Pulmonary artery endothelial cell (primary cell): ENCODE results near the gene ANKS1B. TPM values are rescaled to one million over a fixed set of nuclear protein-coding genes. Genes with fewer than 3 reads are reported as not detected.
"Not testable (repeated sequence)": the region's sequence is repeated elsewhere in the genome, so short reads cannot be mapped to it uniquely, and the experiment has no call there.

ENCODE experiments used
- DNase-seq: peaks from one replicate; pipeline ENCODE4 v3.0.0-alpha.2; 2011; ENCODE audit warnings: low read depth, low spot score
- total RNA-seq: library from RNA; depleted of rRNA; stranded (reverse); fragments of >200 nt; gene quantifications from 2 replicates; pipeline ENCODE4 v1.2.3, GENCODE V29; 2014

Gene ANKS1B
- total RNA-seq, 1 donor from 2014 or later = 0.07 TPM

DNA sequence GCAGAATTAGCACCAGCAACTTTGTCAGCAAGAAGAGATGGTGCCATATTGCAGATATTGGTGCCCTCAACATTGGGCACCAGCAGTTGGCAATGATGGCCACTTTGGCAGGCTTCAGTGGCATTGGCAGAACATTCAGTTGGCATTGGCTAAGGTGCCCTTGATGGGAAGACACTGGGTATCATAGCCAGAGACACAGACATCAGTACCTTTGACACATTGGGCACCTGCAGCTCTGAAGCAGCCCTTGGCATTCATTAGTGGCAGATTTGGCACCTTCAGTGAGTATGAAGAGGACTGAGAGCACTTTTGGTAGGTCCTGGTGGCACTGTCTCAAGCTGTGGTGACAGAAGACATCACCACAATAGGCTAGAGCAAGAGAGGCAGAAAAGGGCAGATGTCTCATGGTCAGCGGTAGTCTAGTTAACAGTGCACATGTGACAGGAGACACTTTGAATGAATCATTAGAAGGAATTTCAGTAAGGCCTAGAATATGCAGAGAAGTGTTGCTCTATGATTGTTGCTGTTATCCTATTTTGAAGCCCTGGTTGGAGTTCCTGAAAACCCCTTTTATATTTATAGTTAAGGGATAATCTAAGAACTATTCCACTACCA lies 917.5 kb downstream of the ANKS1B start:
- no peak for DNase-seq

- DNase-seq = no peak
Observed at GRCh38 chr12:99066726-99067125, 918.0 kb downstream of the ANKS1B start.

DNA sequence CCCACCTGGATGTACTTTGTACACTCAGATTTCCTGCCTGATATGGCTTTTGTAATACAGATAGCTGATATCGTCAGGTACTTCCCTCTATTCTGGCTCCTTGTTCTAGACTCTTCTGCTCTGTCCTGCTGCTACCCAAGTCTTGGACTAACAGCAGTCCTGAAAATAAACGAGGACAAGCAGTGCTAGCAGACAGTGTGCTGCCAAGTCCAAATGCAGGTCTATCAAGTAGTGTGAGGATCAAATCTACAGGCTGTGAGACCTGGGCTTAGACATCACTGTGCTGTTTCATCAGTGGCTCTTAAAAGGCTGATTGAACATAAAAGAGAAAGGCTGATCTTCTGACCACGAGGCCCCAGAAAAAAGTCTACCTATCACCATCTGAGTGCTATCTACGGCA lies 921.6 kb downstream of the ANKS1B start:
- no peak for DNase-seq

DNA sequence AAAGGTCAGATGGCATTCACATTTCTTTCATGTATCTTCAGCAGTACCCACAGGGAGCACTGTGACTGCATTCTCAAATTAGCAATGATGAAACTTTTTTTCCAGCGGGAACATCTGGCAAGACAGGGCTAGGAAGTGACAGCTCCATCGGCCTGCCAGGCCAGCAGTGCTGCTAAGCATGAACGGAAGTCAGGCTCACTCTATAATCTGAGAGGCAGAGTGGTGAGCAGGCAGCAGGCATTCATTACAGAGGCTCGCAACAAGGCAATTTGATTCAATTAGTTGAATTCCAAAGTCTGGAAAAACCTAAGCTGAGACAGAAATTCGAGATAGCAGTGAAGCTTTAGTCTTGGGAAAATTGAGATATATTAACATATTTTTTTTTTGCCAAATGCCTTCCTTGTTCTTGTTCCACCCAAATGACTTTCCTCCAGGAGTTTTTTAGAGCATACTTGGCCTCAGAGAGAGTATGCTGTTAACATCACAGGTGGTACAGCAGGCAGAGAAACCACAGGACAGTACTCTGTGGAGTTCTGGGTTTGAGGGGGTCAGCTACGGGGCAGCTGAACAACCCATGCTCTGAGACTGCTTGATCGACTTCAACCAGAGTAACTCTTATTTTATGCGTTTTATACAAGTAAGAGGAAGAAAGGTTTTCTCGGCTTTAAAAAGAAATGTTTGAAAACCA lies 924.8 kb downstream of the ANKS1B start:
- no peak for DNase-seq

DNA sequence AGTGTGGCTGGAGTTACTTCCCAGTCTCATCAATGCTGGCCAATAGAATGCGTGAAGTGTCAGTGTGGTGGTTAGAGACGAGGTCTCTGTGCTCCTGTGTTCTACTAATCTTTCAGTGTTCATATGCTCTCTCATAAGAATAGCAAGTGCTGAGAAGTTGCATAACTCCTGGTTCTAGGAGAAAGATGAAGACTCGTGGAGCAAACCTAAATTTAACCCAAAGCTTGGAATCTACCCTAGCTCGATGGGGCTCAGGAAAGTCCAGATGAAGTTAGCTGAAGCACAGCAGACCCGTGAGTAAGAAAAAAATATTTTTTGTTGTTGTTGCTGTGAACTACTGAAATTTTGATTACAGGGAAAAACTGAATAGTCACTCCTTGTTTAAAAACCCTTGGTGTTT lies 927.1 kb downstream of the ANKS1B start:
- DNase-seq = no peak

- no peak for DNase-seq
Observed at GRCh38 chr12:99056186-99056585, 928.5 kb downstream of the ANKS1B start.

DNA sequence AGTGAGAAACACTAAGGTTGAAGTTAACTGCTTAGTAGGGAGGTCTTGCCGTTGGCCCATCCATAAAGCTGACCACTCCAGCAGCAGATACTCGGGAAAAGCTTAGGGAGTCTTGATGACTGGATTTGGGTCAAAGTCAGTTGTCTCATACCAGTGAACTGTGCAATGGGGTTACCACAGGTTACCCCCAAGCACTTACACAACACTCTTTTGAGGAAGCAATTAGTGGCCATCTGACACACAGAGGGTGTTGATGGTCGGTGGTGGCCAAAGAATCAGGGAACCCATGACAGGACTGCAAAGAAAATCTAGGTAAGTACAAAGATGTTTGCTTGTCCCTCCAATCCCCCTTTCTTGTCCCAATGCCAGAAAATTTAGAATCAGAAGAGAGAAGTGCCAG lies 929.4 kb downstream of the ANKS1B start:
- DNase-seq = no peak

GRCh38 chr12:99054601-99055128 lies 930.1 kb downstream of the ANKS1B start:
- no peak for DNase-seq

DNA sequence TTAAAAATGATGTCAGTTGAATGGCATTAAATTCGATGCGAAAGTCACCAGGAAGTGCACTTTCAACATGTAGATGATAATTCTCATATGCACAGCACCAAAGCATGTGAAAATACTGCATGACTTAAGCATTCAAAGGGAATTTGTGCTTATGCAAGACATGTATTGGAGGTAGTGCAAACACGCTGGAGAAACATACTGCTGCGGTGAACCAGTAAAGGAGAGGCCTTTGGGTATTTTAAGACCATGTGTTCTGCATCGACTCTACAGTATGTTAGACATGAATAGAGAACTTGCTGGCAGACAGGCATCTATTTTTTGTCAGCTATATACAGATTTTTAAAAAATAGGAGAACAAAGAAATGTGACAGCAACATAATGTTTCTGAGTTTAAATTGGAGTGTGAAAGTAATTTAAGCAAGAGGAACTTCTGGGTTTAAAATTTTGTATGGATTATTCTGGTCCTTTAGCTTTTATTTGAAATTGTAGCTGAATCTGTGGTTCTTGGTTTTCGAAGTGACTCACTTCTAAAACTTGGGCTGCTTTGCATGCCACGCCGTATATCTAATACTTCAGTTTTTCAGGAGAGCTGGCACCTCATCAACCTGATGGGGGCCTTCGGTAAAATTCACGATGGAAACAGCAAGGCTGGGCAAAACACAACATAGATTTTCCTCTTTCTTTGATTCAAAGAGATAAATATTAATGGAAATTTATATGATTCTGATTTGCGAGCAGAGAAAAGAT lies 930.9 kb downstream of the ANKS1B start:
- DNase-seq = no peak

DNA sequence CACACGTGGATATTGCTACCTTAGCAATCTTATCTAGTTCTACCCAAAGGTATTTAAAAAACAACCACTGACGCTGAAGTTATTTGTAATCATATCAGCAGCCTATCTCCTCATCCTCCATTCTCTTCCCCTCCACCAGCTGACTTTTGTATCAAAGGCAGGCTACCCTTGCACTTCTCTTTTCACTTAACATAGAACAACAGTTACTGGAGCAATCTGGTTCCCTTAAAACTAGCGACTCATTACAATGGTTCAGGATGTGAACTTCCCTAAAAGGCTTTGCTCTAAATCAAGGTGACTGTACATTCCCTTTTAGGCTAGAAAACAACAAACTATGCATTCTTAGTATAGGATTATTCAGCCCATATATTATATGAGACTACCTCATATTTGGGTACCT lies 935.0 kb downstream of the ANKS1B start:
- DNase-seq = no peak

GRCh38 chr12:99045158-99045557 lies 939.6 kb downstream of the ANKS1B start:
- no peak for DNase-seq

DNA sequence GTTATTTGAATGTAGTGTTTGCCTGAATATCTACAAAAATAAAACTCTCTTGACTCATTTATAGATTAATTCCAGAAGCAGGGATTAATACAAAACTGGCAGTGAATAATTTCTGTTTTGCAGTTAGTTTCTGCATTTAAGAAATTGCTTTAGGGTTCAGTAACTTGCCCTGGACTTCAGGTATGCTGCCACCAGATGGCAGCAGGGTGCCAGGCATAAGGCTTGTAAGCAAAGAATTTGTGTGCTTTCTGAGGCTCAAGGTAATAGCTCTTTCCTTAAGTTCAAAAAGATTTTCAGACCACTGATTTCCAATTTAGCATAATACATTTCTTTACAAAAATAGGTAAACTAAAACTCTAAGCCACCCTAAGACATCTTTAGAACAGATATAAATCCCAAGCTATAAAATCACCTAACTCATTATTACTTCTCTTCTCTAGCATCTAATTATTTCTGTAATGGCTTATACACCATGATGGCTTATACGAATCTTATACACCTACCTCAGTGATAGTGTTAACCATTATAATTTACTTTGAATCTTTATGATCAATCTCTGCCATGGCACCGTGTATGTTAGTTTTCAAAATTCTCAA lies 941.3 kb downstream of the ANKS1B start:
- peak; percentile 10 for DNase-seq

DNA sequence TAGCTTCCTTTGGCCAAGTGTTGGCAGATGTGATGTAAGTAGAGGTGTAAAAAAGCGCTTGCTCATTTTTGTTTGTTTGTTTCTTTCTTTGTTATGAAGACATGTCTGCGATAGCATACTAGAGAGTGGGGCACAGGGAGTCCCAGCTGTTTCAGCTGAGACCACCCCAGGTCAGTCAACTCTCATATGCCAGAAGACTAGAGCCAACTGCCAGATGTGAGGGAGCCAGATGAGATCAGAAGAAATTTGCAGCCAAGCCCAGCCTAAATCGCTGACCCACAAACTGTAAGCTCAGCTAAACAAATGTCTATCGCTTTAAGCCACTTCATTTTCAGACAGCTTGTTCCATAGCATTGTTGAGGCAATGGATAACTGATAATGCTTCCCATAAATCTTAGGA lies 942.5 kb downstream of the ANKS1B start:
- no peak for DNase-seq

- DNase-seq = no peak
Observed at GRCh38 chr12:99039367-99040120, 945.2 kb downstream of the ANKS1B start.

DNA sequence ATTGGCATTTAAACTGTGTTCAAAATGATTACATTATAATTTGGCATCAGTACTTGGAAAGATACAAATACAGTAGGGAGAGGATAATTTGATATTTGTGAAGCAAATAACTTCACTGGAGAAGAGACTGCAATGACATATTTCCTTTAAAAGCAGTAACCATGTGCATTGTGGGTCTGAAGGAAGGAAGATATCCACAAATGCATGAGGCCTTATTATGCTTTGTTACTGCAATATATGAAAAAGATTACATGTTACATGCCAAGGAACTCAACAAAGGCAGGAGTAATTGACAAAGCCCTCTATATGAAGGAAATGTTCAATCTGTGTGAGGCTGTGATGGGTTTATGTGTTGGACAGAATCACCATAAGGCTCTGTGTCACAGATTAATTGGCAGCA lies 948.2 kb downstream of the ANKS1B start:
- no peak for DNase-seq

GRCh38 chr12:99035803-99036202 lies 948.9 kb downstream of the ANKS1B start:
- no peak for DNase-seq

DNA sequence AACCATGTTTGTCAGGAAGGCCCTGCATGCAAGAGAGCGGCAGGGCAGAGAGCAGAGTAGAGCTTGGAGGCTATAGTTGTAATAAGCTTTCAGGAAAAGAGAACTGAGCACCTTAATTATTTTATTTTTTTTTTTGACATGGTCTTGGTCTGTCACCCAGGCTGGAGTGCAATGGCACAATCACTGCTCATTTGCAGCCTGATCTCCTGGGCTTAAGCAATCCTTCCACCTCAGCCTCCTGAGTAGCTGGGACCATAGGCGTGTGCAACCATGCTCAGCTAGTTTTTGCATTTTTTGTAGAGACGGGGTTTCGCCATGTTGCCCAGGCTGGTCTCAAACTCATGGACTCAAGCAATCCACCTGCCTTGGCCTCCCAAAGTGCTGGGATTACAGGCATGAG lies 950.5 kb downstream of the ANKS1B start:
- DNase-seq = not testable (repeated sequence)

DNA sequence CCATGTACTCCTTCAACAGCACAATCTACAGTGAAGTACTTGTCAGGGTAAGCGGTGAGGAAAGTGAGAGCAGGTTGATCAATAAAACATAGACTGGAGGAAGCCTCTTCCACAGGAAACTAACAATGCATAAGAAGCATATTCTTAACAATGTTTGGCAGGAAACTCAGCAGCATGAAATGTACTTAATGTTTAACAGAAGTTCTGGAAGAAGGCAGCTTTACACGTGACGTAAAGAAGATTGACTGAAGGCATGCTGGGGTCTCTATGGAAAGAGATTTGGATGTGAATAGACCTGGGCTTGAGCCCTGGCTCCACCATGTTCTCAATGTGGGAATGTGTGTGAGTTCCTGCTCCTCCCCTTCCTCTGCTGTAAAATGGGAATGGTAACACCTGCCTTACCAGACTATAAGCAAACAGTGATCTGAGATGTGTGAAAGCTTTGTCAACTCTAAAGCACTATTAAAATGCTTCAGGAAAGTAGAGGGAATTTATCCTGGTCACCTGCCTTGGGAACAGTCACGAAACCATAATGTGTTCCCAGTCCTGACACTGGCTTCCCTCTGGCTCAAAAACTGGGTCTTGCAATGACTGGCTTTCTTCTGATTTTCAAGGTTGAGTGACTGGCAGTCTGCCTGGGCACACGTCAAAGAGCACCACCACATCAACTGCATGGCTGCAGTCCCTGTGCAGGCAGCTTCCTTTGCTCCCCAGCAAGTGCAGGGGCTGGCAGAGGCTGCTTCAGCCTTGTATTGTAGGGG lies 955.0 kb downstream of the ANKS1B start:
- DNase-seq = no peak

- no peak for DNase-seq
Observed at GRCh38 chr12:99027461-99027860, 957.3 kb downstream of the ANKS1B start.

- no peak for DNase-seq
Observed at GRCh38 chr12:99027055-99027393, 957.7 kb downstream of the ANKS1B start.
